Measurements from ENCODE around the gene NEUROG2. TPM values are rescaled to one million over a fixed set of nuclear protein-coding genes. Genes with fewer than 3 reads are reported as not detected.
"Not testable (repeated sequence)": the region's sequence is repeated elsewhere in the genome, so short reads cannot be mapped to it uniquely, and the experiment has no call there.

The NEUROG2 gene
- total RNA-seq, 2 experiments from 2014 or later, result not detected

DNA sequence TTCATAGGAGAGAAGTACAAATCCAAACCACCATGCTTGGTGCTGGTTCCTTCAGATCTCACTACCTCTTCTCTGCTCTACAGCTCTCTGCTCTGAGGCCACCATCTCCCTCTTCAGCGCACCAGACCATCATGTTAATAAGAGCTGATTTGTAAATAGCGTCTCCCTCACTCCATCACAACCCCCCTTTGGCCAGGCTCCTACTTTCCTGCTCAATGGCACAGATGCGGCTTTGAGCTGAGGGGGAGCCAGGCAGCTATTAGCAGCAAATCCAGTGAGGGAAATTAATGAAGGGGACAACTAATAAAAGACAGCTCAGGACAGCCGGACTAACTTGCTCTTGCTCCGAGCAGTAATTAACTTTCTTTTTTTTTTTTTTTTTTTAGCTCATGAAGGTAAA lies 13.1 kb downstream of the NEUROG2 start:
- intact Hi-C loops (cut with DNase I, micrococcal nuclease), result no loop called here

DNA sequence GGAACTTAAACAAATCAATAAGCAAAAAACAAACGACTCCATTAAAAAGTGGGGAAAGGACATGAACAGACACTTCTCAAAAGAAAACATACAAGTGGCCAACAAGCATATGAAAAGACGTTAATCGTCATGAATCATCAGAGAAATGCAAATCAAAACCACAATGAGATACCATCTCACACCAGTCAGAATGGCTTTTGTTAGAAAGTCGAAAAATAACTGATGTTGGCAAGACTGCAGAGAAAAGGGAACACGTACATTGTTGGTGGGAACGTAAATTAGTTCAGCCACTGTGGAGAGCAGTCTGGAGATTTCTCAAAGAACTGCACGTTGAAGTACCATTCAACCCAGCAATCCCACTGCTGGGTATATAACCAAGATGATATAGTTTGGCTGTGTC lies 23.7 kb downstream of the NEUROG2 start:
- Histone ChIP-seq H3K27ac (ENCODE audit: low read depth in 1 of 2, low read length in 2 of 2) (no peak overlapping the region), H3K4me1 (ENCODE audit: insufficient read depth, low read length) (no peaks in the 10 kb centered on the region), H3K36me3 (ENCODE audit: insufficient read depth, low read length) (no peaks in the 10 kb centered on the region), H3K9me3 (ENCODE audit: control insufficient read depth in 1 of 2, insufficient read depth in 1 of 2, low read length in 2 of 2) (peaks cover 0 to 6% of the 10 kb centered on the region in 2 experiments), H3K27me3 (ENCODE audit: control insufficient read depth in 1 of 2, insufficient read depth in 2 of 2, low read length in 2 of 2) (peaks cover 0 to 3% of the 10 kb centered on the region in 2 experiments), H3K4me3 (ENCODE audit: low read length) (no peak overlapping the region)
- H3K4me1 Mint-ChIP-seq (ENCODE audit: low read depth), result no peaks in the 10 kb centered on the region
- TF ChIP-seq, protein P1, sequence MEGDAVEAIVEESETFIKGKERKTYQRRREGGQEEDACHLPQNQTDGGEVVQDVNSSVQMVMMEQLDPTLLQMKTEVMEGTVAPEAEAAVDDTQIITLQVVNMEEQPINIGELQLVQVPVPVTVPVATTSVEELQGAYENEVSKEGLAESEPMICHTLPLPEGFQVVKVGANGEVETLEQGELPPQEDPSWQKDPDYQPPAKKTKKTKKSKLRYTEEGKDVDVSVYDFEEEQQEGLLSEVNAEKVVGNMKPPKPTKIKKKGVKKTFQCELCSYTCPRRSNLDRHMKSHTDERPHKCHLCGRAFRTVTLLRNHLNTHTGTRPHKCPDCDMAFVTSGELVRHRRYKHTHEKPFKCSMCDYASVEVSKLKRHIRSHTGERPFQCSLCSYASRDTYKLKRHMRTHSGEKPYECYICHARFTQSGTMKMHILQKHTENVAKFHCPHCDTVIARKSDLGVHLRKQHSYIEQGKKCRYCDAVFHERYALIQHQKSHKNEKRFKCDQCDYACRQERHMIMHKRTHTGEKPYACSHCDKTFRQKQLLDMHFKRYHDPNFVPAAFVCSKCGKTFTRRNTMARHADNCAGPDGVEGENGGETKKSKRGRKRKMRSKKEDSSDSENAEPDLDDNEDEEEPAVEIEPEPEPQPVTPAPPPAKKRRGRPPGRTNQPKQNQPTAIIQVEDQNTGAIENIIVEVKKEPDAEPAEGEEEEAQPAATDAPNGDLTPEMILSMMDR (IDR thresholded peaks at IDR 0.05), result no peak
- intact Hi-C loops (cut with DNase I, micrococcal nuclease), result no loop called here
- H3K4me3 Mint-ChIP-seq, result no peak overlapping the region
- DNase-seq (no peak), ATAC-seq (ENCODE audit: poor library complexity) (no peak)
- peaks cover 22% of the 10 kb centered on the region for H3K27me3 Mint-ChIP-seq
- no peaks in the 10 kb centered on the region for H3K36me3 Mint-ChIP-seq (ENCODE audit: low read depth)
- ChIA-PET POLR2A (no interaction called here), CTCF (no interaction called here)
- peaks cover 5% of the 10 kb centered on the region for H3K9me3 Mint-ChIP-seq
- H3K27ac Mint-ChIP-seq, result no peak overlapping the region

More for the DNA sequence above, 13.1 kb downstream of the NEUROG2 start:
- POLR2A ChIA-PET, result no interaction called here
- Histone ChIP-seq H3K27ac (ENCODE audit: low read depth in 1 of 2, low read length in 2 of 2) (no peak overlapping the region), H3K9me3 (ENCODE audit: control insufficient read depth in 1 of 2, insufficient read depth in 1 of 2, low read length in 2 of 2) (no peaks in the 10 kb centered on the region), H3K27me3 (ENCODE audit: control insufficient read depth in 1 of 2, insufficient read depth in 2 of 2, low read length in 2 of 2) (peaks cover 17 to 38% of the 10 kb centered on the region in 2 experiments), H3K4me3 (ENCODE audit: low read length) (no peak overlapping the region), H3K36me3 (ENCODE audit: insufficient read depth, low read length) (no peaks in the 10 kb centered on the region), H3K4me1 (ENCODE audit: insufficient read depth, low read length) (no peaks in the 10 kb centered on the region)
- H3K36me3 Mint-ChIP-seq (ENCODE audit: low read depth), result no peaks in the 10 kb centered on the region
- H3K4me1 Mint-ChIP-seq (ENCODE audit: low read depth), result no peaks in the 10 kb centered on the region
- DNase-seq, result no peak
- H3K4me3 Mint-ChIP-seq, result no peak overlapping the region
- H3K27ac Mint-ChIP-seq, result no peak overlapping the region
- H3K27me3 Mint-ChIP-seq, result peaks cover 78% of the 10 kb centered on the region
- H3K9me3 Mint-ChIP-seq, result no peaks in the 10 kb centered on the region
- no peak for ATAC-seq (ENCODE audit: poor library complexity)
- CTCF ChIA-PET, result interaction anchor here (0.9 to 1.4 kb wide), 5 partner anchors 8 to 174 kb away, joined by 3 to 5 read pairs (median 4); no protein-coding TSS in a partner anchor
- TF ChIP-seq, protein P1 (IDR thresholded peaks at IDR 0.05), result no peak

DNA sequence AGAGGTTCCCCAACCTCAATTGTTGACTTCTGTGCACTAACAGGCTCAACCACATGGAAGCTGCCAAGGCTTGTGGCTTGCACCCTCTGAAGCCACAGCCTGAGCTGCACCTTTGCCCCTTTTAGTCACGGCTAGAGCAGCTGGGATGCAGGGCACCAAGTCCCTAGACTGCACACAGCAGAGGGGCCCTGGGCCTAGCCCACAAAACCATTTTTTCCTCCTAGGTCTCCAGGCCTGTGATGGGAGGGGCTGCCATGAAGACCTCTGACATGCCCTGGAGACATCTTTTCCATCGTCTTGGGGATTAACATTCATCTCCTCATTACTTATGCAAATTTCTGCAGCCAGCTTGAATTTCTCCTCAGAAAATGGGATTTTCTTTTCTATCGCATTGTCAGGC lies 25.2 kb downstream of the NEUROG2 start:
- H3K4me3 Mint-ChIP-seq; H3K36me3 ChIP-seq (ENCODE audit: insufficient read depth, low read length); CTCF ChIA-PET; H3K27me3 ChIP-seq (ENCODE audit: control insufficient read depth in 1 of 2, insufficient read depth in 2 of 2, low read length in 2 of 2); intact Hi-C loops (cut with DNase I, micrococcal nuclease); DNase-seq; H3K4me3 ChIP-seq (ENCODE audit: low read length); H3K27ac Mint-ChIP-seq; H3K4me1 ChIP-seq (ENCODE audit: insufficient read depth, low read length); H3K36me3 Mint-ChIP-seq (ENCODE audit: low read depth); ATAC-seq (ENCODE audit: poor library complexity); H3K4me1 Mint-ChIP-seq (ENCODE audit: low read depth); H3K27ac ChIP-seq (ENCODE audit: low read depth in 1 of 2, low read length in 2 of 2); H3K9me3 ChIP-seq (ENCODE audit: control insufficient read depth in 1 of 2, insufficient read depth in 1 of 2, low read length in 2 of 2); H3K9me3 Mint-ChIP-seq; POLR2A ChIA-PET: not testable (repeated sequence)
- H3K27me3 Mint-ChIP-seq, result peaks cover 33% of the 10 kb centered on the region

DNA sequence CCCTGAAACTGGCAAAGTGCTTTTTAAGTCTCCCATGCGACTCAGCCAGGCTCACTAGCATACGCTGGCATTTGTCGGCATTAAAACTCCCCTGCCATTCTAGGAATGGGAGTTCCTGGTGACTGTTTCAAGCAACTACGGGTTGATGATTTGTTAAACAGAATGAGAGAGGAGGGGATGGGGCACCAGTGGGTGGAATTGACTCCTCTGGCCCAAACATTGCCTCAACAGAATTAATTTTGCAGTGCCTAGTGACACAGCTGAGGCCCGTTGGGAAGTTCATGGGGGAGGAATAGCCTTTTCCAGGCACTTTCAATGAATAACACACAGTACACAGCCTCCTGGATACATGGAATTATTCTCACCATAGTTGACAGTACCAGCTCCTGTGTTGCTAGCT lies 30.1 kb downstream of the NEUROG2 start:
- Histone ChIP-seq H3K4me1 (ENCODE audit: insufficient read depth, low read length) (no peaks in the 10 kb centered on the region), H3K4me3 (ENCODE audit: low read length) (no peak overlapping the region), H3K27ac (ENCODE audit: low read depth in 1 of 2, low read length in 2 of 2) (no peak overlapping the region), H3K27me3 (ENCODE audit: control insufficient read depth in 1 of 2, insufficient read depth in 2 of 2, low read length in 2 of 2) (peaks cover 0 to 17% of the 10 kb centered on the region in 2 experiments), H3K9me3 (ENCODE audit: control insufficient read depth in 1 of 2, insufficient read depth in 1 of 2, low read length in 2 of 2) (peaks cover 6 to 8% of the 10 kb centered on the region in 2 experiments), H3K36me3 (ENCODE audit: insufficient read depth, low read length) (no peaks in the 10 kb centered on the region)
- Mint-ChIP-seq H3K27ac (no peak overlapping the region), H3K4me1 (ENCODE audit: low read depth) (no peaks in the 10 kb centered on the region), H3K27me3 (peaks cover 30% of the 10 kb centered on the region), H3K36me3 (ENCODE audit: low read depth) (peaks cover 4% of the 10 kb centered on the region), H3K4me3 (no peak overlapping the region), H3K9me3 (peaks cover 7% of the 10 kb centered on the region)
- TF ChIP-seq, protein P1 (IDR thresholded peaks at IDR 0.05), result no peak
- intact Hi-C loops (cut with DNase I, micrococcal nuclease), result no loop called here
- DNase-seq, result no peak
- POLR2A ChIA-PET, result no interaction called here
- CTCF ChIA-PET, result no interaction called here
- no peak for ATAC-seq (ENCODE audit: poor library complexity)

Measured in CD4-positive, alpha-beta T cell (primary cell).